Fibroblast of pulmonary artery (primary cell): Measurements from ENCODE around the gene IL1RAPL2.

Experiments used
- DNase-seq: peaks from one replicate; pipeline ENCODE4 v3.0.0-alpha.2; 2010; ENCODE audit warnings: low read depth
- H3K4me3 ChIP-seq: replicated peaks from 2 replicates; pipeline ENCODE4 v1.5.1; 2011; ENCODE audit warnings: low read depth, mild to moderate bottlenecking, control low read depth, low read length, moderate library complexity
- CTCF ChIP-seq: IDR thresholded peaks from 2 replicates; pipeline ENCODE4 v1.5.1; 2011; ENCODE audit warnings: mild to moderate bottlenecking, control low read depth, low read length, inconsistent platforms; ENCODE audit errors: missing control alignments

Gene IL1RAPL2

GRCh38 chrX:104647084-104647483, 81.1 kb downstream of the IL1RAPL2 start:
- no peak for TF ChIP-seq CTCF
- no peak for DNase-seq
- no peak overlapping the region for H3K4me3 ChIP-seq

GRCh38 chrX:104659005-104659744, 93.2 kb downstream of the IL1RAPL2 start:
- no peak overlapping the region for H3K4me3 ChIP-seq
- DNase-seq, result peak; percentile 5
- TF ChIP-seq CTCF, result no peak

- no peak for DNase-seq
- H3K4me3 ChIP-seq, result no peak overlapping the region
- TF ChIP-seq CTCF, result no peak
These were observed 94.1 kb downstream of the IL1RAPL2 start for GRCh38 chrX:104660092-104660491.

- no peak for TF ChIP-seq CTCF
- no peak overlapping the region for H3K4me3 ChIP-seq
- no peak for DNase-seq
These were observed 96.7 kb downstream of the IL1RAPL2 start for GRCh38 chrX:104662694-104663093.

GRCh38 chrX:104665691-104666090, 99.7 kb downstream of the IL1RAPL2 start:
- no peak for DNase-seq
- no peak for TF ChIP-seq CTCF
- H3K4me3 ChIP-seq, result no peak overlapping the region

GRCh38 chrX:104668550-104668949, 102.6 kb downstream of the IL1RAPL2 start:
- no peak overlapping the region for H3K4me3 ChIP-seq
- TF ChIP-seq CTCF, result no peak
- DNase-seq, result peak; percentile 17

- no peak for DNase-seq
- no peak overlapping the region for H3K4me3 ChIP-seq
- no peak for TF ChIP-seq CTCF
These were observed 103.1 kb downstream of the IL1RAPL2 start for GRCh38 chrX:104669063-104669462.
